Heart left ventricle (tissue), 13 donors: ENCODE data around the gene BCL11A.

ENCODE experiments used
- CTCF ChIP-seq, 12 donors: fragments of 200-600 bp; sonication (generic) in 4 of 12; IDR thresholded peaks; one replicate each; pipeline versions ENCODE4 v1.5.0 to v1.8.0; 2018 to 2022; ENCODE audit warnings: antibody characterized with exemption in 12 of 12, mild to moderate bottlenecking in 5 of 12
- POLR2A ChIP-seq, 2 donors: fragments of 450-650 bp; IDR thresholded peaks; one replicate each; pipeline ENCODE4 v1.6.1; 2017; ENCODE audit warnings: antibody characterized with exemption in 2 of 2, mild to moderate bottlenecking in 2 of 2, moderate library complexity in 2 of 2
- donor health status: ischemic (EF 13 %, LVEDD 7.1; RV severe dilation, severe dysfunction).
- donor health status: DM: no; HTN: yes; CAD: no.
- donor health status: DM: no; HTN: no; CAD: no.
- donor health status: ischemic (EF 25% LVEDD 6.9; RV normal size, moderate dysfunction).
- donor health status: ischemic (EF 25% LVEDD 5.7; RV mildly dilated, moderate dysfunction).
- donor health status: ischemic (EF 35%, LVEDD 5.7; RV mildly dilated, moderate dysfunction).
- donor health status: nonischemic (EF 11% LVEDD 7.7; RV severe dilation, severe dysfunction).
- donor health status: DM: yes; HTN: yes; CAD: no.
- donor health status: PGD.
- donor health status: ischemic (EF 29% LVEDD 5.4; RV normal size, mild dysfunction).
- donor health status: nonischemic (EF 23%, LVEDD 6.1; RV moderate dilation, normal function).

GRCh38 chr2:60521626-60522025 lies 31.8 kb downstream of the BCL11A start:
- TF ChIP-seq CTCF (IDR thresholded peaks at IDR 0.05) (no peak), POLR2A (IDR thresholded peaks at IDR 0.05) (no peak)
